GM18511 (cell line): ENCODE results near the gene ZNF200.
"Not testable (repeated sequence)": the region's sequence is repeated elsewhere in the genome, so short reads cannot be mapped to it uniquely, and the experiment has no call there.

Source experiments
- ATAC-seq: cut with Tn5 transposase; IDR thresholded peaks from one replicate; pipeline ENCODE4 v1.9.1; 2021; ENCODE audit warnings: mild to moderate bottlenecking, moderate library complexity; ENCODE audit not compliant: unreplicated experiment

Gene ZNF200

DNA sequence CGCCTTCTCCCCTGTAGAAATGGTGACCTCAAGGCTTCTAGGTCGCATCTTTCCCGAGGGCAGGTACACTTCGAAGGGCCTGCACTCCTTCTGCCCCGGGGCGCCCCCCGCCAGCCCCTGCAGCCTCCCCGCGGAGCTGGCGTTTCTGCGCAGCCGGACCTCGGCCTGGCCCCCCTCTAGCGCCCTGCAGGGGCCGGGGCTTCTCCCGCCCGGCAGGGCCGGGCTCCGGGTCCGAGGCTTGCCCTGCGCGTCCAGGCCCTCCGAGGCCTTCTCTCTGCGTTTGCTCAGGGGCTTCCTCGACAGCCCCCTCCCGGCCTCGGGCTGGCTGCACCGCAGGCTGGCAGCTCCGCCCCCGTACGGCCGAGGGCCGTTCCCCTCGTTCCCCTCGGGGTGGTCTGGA is 19.4 kb upstream of the ZNF200 start:
- ATAC-seq: no peak

GRCh38 chr16:3252967-3253366 is 18.0 kb upstream of the ZNF200 start:
- no peak for ATAC-seq

DNA sequence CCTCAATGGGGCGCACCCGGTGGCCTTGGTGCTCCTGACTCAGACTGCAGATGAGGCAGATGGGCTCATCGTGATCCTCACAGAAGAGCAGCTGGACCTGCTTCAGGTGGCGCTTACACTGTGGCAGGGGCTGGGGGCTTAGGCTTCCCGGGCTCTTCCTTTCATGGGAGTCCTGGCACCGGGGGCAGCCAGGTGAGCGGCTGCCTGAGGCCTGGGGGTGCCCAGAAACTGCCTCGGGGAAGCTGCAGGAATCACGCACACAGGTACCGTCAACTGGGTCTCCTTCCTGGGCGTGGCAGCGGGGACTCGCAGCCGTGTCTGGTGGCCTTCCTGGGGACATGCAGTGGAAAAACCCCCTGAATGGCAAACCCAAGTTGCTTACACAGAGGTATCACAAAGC is 14.5 kb upstream of the ZNF200 start:
- no peak for ATAC-seq

GRCh38 chr16:3249020-3249419 is 14.1 kb upstream of the ZNF200 start:
- ATAC-seq: no peak

- no peak for ATAC-seq
These were observed 13.6 kb upstream of the ZNF200 start for GRCh38 chr16:3248596-3248995.

DNA sequence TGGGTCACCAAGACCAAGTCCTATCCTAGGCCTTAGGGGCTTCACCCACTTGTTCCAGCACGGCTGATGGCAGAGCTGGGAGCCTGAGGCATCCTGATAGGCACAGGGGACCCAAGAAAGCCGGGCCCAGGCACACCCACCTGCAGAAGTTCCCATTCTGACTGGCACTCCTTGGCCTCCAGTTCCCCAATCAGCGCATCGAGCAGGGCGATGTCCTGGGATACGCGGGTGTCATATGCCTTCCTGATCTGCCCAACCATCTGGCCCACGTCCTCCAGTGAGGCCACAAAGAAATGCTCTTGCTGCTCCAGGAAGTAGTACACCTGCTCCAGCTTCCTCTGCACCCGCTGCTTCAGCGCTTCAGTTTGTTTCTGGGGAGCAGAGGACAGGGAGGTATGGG is 11.9 kb upstream of the ZNF200 start:
- no peak for ATAC-seq

DNA sequence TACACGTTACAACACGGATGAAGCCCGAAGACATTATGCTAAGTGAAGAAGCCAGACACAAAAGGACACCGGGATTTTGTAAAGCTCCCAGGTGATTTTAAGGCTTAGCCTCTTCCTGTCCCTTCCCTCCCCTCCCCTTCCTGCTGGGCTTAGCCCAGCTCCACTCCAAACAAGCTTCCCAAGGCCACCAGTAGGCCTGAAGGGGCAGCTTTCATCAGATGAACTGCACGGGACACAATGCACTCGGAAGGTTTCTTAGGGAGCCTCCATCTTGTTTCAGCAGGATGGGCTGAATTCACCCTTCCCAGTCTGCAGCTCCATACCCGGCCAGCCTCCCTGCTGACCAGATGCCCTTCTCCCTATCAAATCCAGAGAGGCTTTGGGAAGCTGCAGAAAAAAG is 11.0 kb upstream of the ZNF200 start:
- ATAC-seq: no peak

GRCh38 chr16:3243882-3244281 is 8.9 kb upstream of the ZNF200 start:
- no peak for ATAC-seq

DNA sequence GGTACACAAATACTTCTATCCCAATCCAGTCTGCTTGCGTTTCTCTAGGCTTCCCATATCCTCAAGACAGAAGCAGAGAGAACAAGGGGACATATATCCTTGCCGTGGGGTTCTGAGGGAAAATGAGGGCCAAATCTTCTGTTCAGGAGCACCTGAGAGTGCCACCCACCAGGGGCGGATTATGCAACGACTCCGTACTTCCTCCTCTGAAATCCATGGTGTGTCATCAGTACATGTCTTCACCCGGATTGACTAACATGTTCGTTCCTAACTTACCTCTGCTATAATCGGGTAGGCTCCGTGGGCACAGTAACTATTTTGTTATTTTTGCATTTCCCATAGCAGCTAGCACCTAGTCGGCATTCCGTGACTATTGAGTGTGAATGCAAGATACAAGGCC is 7.8 kb upstream of the ZNF200 start:
- ATAC-seq: no peak

- ATAC-seq: no peak
These were observed 6.8 kb upstream of the ZNF200 start for GRCh38 chr16:3241761-3242160.

- no peak for ATAC-seq
These were observed 1.1 kb upstream of the ZNF200 start for GRCh38 chr16:3235856-3236669.

GRCh38 chr16:3234543-3234856 is 458 bp downstream of the ZNF200 start:
- ATAC-seq: no peak

DNA sequence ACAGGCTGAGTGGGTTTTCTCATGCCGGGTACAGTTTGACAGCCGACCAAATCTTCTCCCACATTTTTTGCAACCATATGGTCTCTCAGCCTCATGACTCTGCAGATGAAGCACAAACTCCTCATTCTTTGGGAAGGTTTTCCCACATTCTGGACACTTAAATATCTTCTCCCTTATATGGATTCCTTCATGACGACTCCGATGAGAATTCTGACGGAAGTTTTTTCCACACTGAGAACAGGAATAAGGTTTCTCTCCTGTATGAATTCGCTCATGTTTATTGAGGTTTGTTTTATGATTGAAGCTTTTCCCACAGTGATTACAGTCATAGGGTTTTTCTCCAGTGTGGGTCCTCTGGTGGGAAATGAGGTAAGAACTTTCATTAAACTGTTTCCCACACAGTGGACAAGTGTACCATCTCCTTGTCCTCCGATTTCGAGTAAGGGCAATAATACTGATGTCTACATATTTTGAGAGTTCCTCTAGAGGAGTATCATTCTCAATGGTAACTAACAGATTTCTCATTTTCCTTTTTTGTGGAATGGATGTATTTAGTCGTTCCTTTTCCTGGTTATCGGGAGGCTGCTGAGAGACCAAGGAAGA is 10.9 kb downstream of the ZNF200 start:
- ATAC-seq: no peak

DNA sequence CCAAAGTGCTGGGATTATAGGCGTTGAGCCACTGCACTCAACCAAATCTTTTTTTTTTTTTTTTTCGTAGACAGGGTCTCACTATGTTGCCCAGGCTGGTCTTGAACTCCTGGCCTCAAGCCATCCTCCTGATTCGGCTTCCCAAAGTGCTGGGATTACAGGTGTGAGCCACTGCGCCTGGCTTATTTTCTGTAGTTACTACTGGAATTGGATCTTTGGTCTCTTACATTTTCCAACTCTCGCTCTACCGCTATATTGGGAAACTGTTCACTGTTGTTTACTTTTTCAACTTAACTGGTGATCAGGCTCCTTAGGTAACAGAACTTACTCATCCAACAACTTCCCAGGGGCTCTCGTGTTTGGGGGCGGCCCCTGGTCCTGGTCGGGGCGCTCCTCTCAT is 14.1 kb downstream of the ZNF200 start:
- no peak for ATAC-seq

DNA sequence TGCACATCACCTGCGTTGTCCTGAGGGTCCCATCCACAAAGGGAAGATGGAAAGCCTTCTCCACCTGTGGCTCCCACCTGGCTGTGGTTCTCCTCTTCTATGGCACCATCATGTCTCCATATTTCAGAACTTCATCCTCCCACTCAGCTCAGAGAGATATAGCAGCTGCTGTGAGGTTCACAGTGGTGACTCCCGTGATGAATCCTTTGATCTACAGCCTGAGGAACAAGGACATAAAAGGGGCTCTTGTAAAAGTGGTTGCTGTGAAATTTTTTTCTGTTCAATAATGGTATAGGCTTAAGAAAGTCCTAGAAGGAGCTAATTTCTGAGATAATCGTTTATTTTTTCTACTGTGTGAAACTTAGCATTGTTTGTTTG is 18.7 kb downstream of the ZNF200 start:
- ATAC-seq: no peak

GRCh38 chr16:3215601-3216262 is 19.2 kb downstream of the ZNF200 start:
- no peak for ATAC-seq

DNA sequence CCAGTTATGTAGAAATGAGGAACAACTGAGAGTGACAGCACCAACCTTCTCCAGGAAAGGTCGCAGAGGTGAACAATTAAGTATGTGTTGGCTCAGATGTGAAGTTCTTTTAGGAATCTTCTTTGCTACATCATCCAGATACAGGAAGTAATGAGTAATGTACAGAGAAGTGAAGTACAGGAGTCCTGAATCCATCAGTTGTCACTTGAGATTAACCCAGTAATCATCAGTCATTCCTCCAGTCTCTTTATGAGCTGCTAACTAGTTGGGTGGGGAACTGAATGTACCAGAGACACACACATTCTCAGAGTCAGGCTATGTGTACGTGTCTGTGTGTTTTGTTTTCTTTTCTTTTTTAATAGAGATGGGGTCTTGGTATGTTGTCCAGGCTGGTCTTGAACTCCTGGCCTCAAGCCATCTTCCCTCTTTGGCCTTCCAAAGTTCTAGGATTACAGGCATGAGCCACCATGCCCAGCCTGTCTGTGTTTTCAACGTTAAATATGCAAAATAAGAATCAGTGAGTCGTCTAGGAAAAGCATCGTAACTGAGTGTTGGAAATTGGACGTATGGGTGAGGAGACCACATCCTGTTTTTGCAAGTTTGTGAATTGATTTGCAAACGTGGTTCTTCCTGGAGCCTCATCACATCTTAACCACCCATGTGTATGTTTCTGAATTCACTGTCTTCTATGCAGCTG is 19.9 kb downstream of the ZNF200 start:
- no peak for ATAC-seq

DNA sequence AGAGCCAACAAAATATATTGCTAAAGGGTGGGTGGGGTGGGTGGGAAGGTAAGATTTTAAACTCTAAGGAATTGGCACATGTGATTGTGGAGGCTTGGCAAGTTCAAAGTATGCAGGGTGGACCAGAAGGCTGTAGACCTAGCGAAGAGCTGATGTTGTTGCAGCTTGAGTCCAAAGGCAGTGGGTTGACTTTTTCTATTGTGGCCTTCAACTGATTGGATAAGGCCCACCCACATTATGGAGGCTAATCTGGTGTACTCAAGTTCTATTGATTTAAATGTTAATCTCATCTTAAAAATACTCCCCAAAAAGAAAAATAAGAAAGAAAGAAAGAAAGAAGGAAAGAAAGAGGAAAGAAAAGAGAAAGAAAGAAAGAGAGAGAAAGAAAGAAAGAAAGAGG is 22.4 kb downstream of the ZNF200 start:
- ATAC-seq: no peak

DNA sequence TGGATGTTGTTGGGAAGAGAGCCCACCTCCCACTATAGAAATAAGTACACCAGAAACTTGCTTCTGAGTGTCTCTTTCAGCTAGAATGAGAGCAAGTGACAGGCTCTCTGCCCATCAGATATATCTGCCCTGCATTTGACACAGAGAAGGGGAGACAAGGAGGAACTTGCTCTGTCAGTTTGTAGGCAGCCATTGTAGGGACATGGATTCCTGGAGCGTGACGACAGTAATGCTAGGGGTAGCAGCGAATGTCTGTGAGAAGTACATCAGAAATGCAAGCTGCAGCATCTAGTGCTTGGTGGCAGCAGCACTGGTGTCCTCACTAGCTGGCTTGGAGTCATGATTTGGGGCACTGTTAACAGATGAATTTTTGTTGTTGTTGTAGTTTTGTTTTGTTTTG is 23.0 kb downstream of the ZNF200 start:
- no peak for ATAC-seq

- ATAC-seq: no peak
These were observed 27.6 kb downstream of the ZNF200 start for GRCh38 chr16:3207086-3207953.

GRCh38 chr16:3205939-3206338 is 29.0 kb downstream of the ZNF200 start:
- ATAC-seq: not testable (repeated sequence)
